ENCODE data around the gene BTBD19.

BTBD19 gene

DNA sequence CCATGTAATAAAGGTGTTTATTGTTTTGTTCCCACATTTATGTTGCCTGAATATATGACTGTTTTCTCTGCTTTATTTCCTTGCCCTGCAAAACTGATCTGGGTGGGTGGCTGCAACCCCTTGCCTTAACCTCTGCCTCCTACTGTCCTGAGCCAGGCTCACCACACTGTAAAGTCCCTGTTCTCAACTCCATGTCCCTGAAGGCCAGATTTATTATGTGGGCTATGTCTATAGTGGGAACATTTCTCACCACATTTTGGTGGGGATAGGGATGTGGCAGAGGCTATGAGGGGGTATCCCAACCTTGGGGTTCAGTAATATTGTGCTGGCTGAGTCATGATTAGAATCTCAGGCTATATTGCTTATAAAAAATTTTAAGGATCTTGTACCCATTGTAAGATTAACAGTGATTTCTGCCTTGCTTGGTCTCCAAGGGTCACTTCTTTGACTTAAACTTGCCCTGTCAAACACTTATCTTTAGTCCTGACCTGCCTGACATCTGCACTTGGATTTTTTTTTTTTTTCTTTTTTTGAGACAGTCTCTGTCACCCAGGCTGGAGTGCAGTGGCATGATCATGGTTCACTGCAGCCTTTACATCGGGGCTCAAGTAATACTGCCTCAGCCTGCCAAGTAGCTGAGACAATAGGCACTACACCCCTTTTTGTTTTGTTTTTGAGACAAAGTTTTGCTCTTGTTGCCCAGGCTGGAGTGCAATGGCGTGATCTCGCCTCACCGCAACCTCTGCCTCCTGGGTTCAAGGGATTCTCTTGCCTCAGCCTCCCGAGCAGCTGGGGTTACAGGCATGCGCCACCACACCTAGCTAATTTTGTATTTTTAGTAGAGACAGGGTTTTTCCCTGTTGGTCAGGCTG is 29.4 kb upstream of the BTBD19 start:
- peaks cover 59% of the 10 kb centered on the region for H3K36me3 ChIP-seq (ENCODE audit: low read depth)
- H3K4me3 ChIP-seq (ENCODE audit: severe bottlenecking) = no peak overlapping the region

DNA sequence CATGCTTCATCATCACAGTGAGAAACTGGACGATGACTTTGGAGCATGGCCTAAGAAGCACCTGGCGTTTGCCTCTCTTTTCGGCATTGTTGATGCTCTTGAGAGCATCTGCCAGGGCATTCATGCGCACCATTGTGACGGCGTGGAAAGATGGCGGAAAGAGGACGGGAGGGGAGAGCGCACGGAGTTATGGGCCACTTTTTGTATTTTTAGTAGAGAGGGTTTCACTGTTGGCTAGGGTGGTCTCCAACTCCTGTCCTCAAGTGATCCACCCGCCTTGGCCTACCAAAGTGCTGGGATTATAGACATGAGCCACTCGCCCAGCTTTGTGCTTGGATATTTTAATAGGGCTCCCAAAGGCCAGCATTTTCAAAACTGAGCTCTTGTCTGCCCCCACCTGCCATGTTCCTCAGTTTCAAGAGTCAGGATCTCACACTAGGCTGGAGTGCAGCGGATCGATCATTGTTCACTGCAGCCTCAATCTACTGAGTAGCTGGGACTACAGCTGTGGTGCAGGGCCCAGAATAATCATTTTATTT is 27.7 kb upstream of the BTBD19 start:
- Histone ChIP-seq H3K4me3 (ENCODE audit: severe bottlenecking) (no peak overlapping the region), H3K4me1 (ENCODE audit: insufficient read depth, poor library complexity, severe bottlenecking) (peaks cover 4% of the 10 kb centered on the region), H3K36me3 (ENCODE audit: low read depth) (peaks cover 56% of the 10 kb centered on the region), H3K27me3 (ENCODE audit: insufficient read depth, poor library complexity, severe bottlenecking) (no peaks in the 10 kb centered on the region), H3K27ac (ENCODE audit: poor library complexity, severe bottlenecking) (no peak overlapping the region), H3K9me3 (ENCODE audit: severe bottlenecking) (no peaks in the 10 kb centered on the region)
- DNase-seq (ENCODE audit: low spot score) = no peak
- TF ChIP-seq, protein P1, sequence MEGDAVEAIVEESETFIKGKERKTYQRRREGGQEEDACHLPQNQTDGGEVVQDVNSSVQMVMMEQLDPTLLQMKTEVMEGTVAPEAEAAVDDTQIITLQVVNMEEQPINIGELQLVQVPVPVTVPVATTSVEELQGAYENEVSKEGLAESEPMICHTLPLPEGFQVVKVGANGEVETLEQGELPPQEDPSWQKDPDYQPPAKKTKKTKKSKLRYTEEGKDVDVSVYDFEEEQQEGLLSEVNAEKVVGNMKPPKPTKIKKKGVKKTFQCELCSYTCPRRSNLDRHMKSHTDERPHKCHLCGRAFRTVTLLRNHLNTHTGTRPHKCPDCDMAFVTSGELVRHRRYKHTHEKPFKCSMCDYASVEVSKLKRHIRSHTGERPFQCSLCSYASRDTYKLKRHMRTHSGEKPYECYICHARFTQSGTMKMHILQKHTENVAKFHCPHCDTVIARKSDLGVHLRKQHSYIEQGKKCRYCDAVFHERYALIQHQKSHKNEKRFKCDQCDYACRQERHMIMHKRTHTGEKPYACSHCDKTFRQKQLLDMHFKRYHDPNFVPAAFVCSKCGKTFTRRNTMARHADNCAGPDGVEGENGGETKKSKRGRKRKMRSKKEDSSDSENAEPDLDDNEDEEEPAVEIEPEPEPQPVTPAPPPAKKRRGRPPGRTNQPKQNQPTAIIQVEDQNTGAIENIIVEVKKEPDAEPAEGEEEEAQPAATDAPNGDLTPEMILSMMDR (IDR thresholded peaks at IDR 0.05; ENCODE audit: poor library complexity, severe bottlenecking) = no peak
- peak; percentile 20; the same call in 2 of the 3 replicates for ATAC-seq (ENCODE audit: low read depth)

More for the DNA sequence above, 29.4 kb upstream of the BTBD19 start:
- Histone ChIP-seq H3K27ac (ENCODE audit: poor library complexity, severe bottlenecking) (no peak overlapping the region), H3K27me3 (ENCODE audit: insufficient read depth, poor library complexity, severe bottlenecking) (no peaks in the 10 kb centered on the region), H3K9me3 (ENCODE audit: severe bottlenecking) (no peaks in the 10 kb centered on the region), H3K4me1 (ENCODE audit: insufficient read depth, poor library complexity, severe bottlenecking) (peaks cover 7% of the 10 kb centered on the region)
- TF ChIP-seq, protein P1 (IDR thresholded peaks at IDR 0.05; ENCODE audit: poor library complexity, severe bottlenecking) = no peak
- no peak for DNase-seq (ENCODE audit: low spot score)
- ATAC-seq (ENCODE audit: low read depth) = no peak

DNA sequence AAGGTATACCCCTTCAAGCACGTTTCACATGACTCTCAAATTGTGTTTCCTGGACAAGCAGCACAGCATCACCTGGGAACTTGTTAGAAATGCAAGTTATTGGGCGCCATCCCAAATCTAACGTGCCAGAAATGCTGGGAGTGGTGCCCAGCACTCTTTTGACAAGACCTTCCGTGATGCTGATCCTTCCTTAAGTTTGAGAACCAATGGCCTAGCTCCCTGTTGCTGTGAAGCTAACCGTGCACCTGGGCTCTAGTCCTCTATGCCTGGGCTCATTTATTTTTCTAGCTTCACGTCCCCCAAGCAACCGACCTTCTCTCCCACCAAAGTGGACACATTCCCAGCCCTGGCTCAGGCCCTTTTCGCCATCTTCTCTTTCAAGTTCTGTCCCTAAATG is 24.6 kb upstream of the BTBD19 start:
- Histone ChIP-seq H3K9me3 (ENCODE audit: severe bottlenecking) (no peaks in the 10 kb centered on the region), H3K4me1 (ENCODE audit: insufficient read depth, poor library complexity, severe bottlenecking) (no peaks in the 10 kb centered on the region), H3K27ac (ENCODE audit: poor library complexity, severe bottlenecking) (no peak overlapping the region), H3K27me3 (ENCODE audit: insufficient read depth, poor library complexity, severe bottlenecking) (no peaks in the 10 kb centered on the region), H3K4me3 (ENCODE audit: severe bottlenecking) (no peak overlapping the region), H3K36me3 (ENCODE audit: low read depth) (peaks cover 25% of the 10 kb centered on the region)
- DNase-seq (ENCODE audit: low spot score) (no peak), ATAC-seq (ENCODE audit: low read depth) (no peak)
- TF ChIP-seq, protein P1 (IDR thresholded peaks at IDR 0.05; ENCODE audit: poor library complexity, severe bottlenecking) = no peak

DNA sequence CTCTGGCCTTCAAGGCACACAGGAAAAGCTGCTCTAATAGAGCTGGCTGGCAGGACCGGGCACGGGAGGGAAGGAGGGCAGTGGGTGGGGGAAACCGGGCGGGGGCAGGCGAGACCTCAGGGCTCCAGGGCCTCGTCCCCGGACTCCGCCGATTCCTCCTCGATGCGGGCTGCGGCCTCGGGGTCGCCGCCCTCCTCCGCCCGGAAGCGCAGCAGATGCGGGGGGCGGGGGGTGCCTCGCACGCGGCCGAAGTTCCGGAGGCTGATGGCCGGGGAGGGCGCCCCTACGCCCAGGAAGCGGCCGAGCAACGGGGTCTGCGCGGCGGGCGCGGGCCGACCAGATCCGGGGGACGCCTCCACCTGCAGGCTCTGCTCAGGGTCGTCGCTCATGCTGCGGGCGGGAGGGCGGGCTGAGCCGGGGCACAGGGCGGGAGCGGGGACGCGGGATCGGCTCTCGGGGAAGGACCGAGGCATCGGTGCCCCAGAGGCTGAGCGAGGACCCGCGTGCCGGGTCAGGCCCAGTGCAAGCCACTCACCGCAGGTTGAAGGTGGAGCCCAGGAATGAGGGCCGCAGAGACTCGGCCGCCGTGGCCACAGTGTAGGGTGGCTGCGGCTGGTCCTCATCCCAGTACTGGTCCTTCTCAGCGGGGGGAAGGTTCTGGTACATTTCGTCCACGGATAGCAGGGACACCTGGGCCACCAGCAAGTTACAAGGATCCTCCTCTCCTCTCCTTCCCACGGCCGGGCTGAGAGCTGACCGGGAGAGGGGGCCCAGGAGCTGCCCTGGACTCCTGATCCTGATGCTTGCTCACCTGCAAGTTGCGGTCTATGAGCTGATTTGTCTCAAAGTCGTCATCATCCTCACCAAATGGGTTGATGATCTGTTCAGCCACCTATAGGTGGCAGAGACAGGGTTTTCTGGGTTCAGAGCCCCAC is 24.0 kb upstream of the BTBD19 start:
- ATAC-seq (ENCODE audit: low read depth) = no peak
- DNase-seq (ENCODE audit: low spot score) = no peak
- Histone ChIP-seq H3K27me3 (ENCODE audit: insufficient read depth, poor library complexity, severe bottlenecking) (no peaks in the 10 kb centered on the region), H3K9me3 (ENCODE audit: severe bottlenecking) (no peaks in the 10 kb centered on the region), H3K36me3 (ENCODE audit: low read depth) (peaks cover 19% of the 10 kb centered on the region), H3K4me3 (ENCODE audit: severe bottlenecking) (no peak overlapping the region), H3K4me1 (ENCODE audit: insufficient read depth, poor library complexity, severe bottlenecking) (no peaks in the 10 kb centered on the region), H3K27ac (ENCODE audit: poor library complexity, severe bottlenecking) (no peak overlapping the region)
- TF ChIP-seq, protein P1 (IDR thresholded peaks at IDR 0.05; ENCODE audit: poor library complexity, severe bottlenecking) = no peak

Data from RWPE2 (cell line).